Transverse colon (tissue), 3 donors: ENCODE measurements around the gene TBC1D16.

ENCODE experiments used
- CTCF ChIP-seq, 5 experiments: fragments of 200-600 bp in 3 of 5; fragments of 450-650 bp in 2 of 5; sonication (generic) in 3 of 5; IDR thresholded peaks; 1 replicate in 2 of 5; 2 replicates in 3 of 5; pipeline ENCODE4 v1.5.1; 2016 to 2017; ENCODE audit warnings: antibody characterized with exemption in 5 of 5, inconsistent platforms in 3 of 5, mild to moderate bottlenecking in 2 of 5, moderate library complexity in 1 of 5
- EP300 ChIP-seq: sonication (generic); formaldehyde crosslinking; IDR thresholded peaks from one replicate; pipeline ENCODE4 v1.6.1; 2017; ENCODE audit warnings: antibody characterized with exemption, low read depth
- POLR2A ChIP-seq: fragments of 450-650 bp; IDR thresholded peaks from one replicate; pipeline ENCODE4 v1.6.1; 2016; ENCODE audit warnings: antibody characterized with exemption, mild to moderate bottlenecking, moderate library complexity

GRCh38 chr17:79959042-79959441 lies 76.6 kb downstream of the TBC1D16 start:
- TF ChIP-seq CTCF (IDR thresholded peaks at IDR 0.05), result no peak
- no peak for TF ChIP-seq POLR2A
- TF ChIP-seq EP300, result no peak
